A673 (cell line): Measurements from ENCODE around the gene CCHCR1. TPM values are rescaled to one million over a fixed set of nuclear protein-coding genes. Genes with fewer than 3 reads are reported as not detected.
A peak's percentile ranks its signal among the peaks of the same experiment; 100 is the strongest.
"Not testable (repeated sequence)": the region's sequence is repeated elsewhere in the genome, so short reads cannot be mapped to it uniquely, and the experiment has no call there.

ENCODE experiments used
- BruUV-seq: library from RNA; stranded (reverse); fragments of 400-500 nt; replicated peaks from 2 replicates; lab custom pipeline; 2021; lab: Mats Ljungman, UMichigan
- CTCF ChIA-PET: fragments of 300-600 bp; sonication (Branson Sonifier 250); formaldehyde crosslinking; loops from one replicate; lab custom pipeline; 2022; ENCODE audit warnings: antibody characterized with exemption; lab: Charles Lee
- POLR2A ChIA-PET: fragments of 300-600 bp; sonication (Branson Sonifier 250); formaldehyde crosslinking; loops from one replicate; lab custom pipeline; 2022; ENCODE audit warnings: antibody characterized with exemption; ENCODE audit not compliant: low non-redundant PET; lab: Charles Lee
- DNase-seq: peaks from one replicate; pipeline ENCODE4 v3.0.0-alpha.2; 2015; ENCODE audit warnings: low spot score
- H3K27ac ChIP-seq: fragments of 200-600 bp; sonication (generic); 2 replicates; pipeline ENCODE4 v1.5.1; 2016; ENCODE audit warnings: mixed run types, low read depth, mild to moderate bottlenecking, mixed read lengths, antibody characterized with exemption, low read length; ENCODE audit not compliant: poor library complexity, severe bottlenecking
- H3K27me3 ChIP-seq: fragments of 200-600 bp; sonication (generic); replicated peaks from 2 replicates; pipeline ENCODE4 v1.6.1; 2017; ENCODE audit warnings: mixed run types, low read depth, mild to moderate bottlenecking, mixed read lengths, antibody characterized with exemption, low read length; ENCODE audit not compliant: insufficient read depth, poor library complexity
- H3K36me3 ChIP-seq: fragments of 200-600 bp; sonication (generic); 2 replicates; pipeline ENCODE4 v1.6.1; 2016; ENCODE audit warnings: mixed run types, mild to moderate bottlenecking, mixed read lengths, antibody characterized with exemption, low read length; ENCODE audit not compliant: insufficient read depth, poor library complexity, severe bottlenecking
- H3K4me1 ChIP-seq: fragments of 200-600 bp; sonication (generic); 2 replicates; pipeline ENCODE4 v1.6.1; 2017; ENCODE audit warnings: mixed run types, mild to moderate bottlenecking, mixed read lengths, antibody characterized with exemption, low read length; ENCODE audit not compliant: insufficient read depth, poor library complexity, severe bottlenecking
- H3K4me3 ChIP-seq: fragments of 200-600 bp; sonication (generic); 2 replicates; pipeline ENCODE4 v1.5.1; 2016; ENCODE audit warnings: low read depth, mixed run types, mild to moderate bottlenecking, mixed read lengths, low read length; ENCODE audit not compliant: poor library complexity, severe bottlenecking
- H3K9me3 ChIP-seq: fragments of 200-600 bp; sonication (generic); 2 replicates; pipeline ENCODE4 v1.6.1; 2016; ENCODE audit warnings: mixed run types, low read depth, mild to moderate bottlenecking, mixed read lengths, antibody characterized with exemption, low read length; ENCODE audit not compliant: poor library complexity, severe bottlenecking
- EZH2 ChIP-seq: fragments of 200-600 bp; sonication (generic); IDR thresholded peaks from 2 replicates; pipeline ENCODE4 v1.6.1; 2017; ENCODE audit warnings: borderline replicate concordance, low read depth, mild to moderate bottlenecking, mixed read lengths, antibody characterized with exemption, low read length; ENCODE audit not compliant: poor library complexity, severe bottlenecking
- intact Hi-C: fragments of 100-400 bp; cut with micrococcal nuclease; formaldehyde crosslinking; loops from one replicate; pipeline ENCODE4 v1.10.0; 2022; ENCODE audit not compliant: unreplicated experiment
- total RNA-seq: library from RNA; stranded (reverse); gene quantifications from 2 replicates; pipeline ENCODE4 v1.2.3, GENCODE V29; 2021
- TF ChIP-seq, protein P1 (sequence below): fragments of 300-800, 200-600 bp; sonication (generic); conservative IDR thresholded peaks from 2 replicates; pipeline ENCODE4 v1.5.1; 2017; ENCODE audit warnings: low read depth, mild to moderate bottlenecking, antibody characterized with exemption, low read length, moderate library complexity, mixed read lengths

Gene CCHCR1
- total RNA-seq, 1 experiment from 2014 or later: 51.7 TPM

DNA sequence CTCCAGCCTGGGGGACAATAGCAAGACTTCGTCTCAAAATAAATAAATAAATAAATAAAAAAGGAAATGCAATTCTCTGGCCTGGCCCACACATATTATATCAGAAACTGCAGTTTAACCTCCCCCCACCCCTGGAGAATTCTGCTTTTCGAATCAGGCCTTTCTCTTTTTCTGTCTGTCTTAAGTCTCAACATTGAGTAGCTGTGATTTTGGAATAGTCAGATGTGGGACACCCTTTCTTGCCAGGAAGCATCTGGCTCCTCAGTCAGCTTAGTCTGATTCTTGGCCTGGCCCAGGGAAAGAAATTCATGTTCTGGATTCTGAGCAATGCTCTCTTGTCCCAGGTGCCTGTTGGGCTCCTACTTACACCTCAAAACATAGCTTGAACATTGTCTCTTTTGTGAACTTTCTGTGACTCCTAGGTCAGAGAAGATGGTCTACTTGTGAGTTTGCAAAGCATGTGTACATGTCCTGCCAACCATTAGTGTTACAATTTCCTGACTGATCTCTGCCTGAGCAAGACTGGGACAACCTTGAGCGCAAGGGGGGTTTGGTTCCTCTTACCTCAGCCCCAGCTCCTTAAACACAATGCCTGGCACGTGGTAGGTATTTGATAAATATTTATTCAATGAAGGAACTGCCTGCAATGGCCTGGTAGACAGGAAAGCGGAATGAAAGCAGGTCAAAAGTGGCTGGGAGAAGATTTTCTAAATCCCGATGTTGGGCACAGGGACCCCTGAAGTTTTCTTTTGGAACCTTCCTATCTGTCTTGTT lies 36.6 kb upstream of the CCHCR1 start:
- Histone ChIP-seq H3K27ac (no peak overlapping the region), H3K27me3 (no peaks in the 10 kb centered on the region), H3K36me3 (no peaks in the 10 kb centered on the region), H3K4me1 (no peaks in the 10 kb centered on the region), H3K4me3 (no peak overlapping the region), H3K9me3 (no peaks in the 10 kb centered on the region)
- TF ChIP-seq, protein P1, sequence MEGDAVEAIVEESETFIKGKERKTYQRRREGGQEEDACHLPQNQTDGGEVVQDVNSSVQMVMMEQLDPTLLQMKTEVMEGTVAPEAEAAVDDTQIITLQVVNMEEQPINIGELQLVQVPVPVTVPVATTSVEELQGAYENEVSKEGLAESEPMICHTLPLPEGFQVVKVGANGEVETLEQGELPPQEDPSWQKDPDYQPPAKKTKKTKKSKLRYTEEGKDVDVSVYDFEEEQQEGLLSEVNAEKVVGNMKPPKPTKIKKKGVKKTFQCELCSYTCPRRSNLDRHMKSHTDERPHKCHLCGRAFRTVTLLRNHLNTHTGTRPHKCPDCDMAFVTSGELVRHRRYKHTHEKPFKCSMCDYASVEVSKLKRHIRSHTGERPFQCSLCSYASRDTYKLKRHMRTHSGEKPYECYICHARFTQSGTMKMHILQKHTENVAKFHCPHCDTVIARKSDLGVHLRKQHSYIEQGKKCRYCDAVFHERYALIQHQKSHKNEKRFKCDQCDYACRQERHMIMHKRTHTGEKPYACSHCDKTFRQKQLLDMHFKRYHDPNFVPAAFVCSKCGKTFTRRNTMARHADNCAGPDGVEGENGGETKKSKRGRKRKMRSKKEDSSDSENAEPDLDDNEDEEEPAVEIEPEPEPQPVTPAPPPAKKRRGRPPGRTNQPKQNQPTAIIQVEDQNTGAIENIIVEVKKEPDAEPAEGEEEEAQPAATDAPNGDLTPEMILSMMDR: no peak
- no peak for TF ChIP-seq EZH2
- BruUV-seq: no TSS peak
- ChIA-PET CTCF (no interaction called here), POLR2A (interaction anchor here (0.6 kb wide), 2 partner anchors 36 to 353 kb away, joined by 4 to 11 read pairs; partner anchors contain the start of gene NFKBIL1)
- intact Hi-C loops: no loop called here
- no peak for DNase-seq

DNA sequence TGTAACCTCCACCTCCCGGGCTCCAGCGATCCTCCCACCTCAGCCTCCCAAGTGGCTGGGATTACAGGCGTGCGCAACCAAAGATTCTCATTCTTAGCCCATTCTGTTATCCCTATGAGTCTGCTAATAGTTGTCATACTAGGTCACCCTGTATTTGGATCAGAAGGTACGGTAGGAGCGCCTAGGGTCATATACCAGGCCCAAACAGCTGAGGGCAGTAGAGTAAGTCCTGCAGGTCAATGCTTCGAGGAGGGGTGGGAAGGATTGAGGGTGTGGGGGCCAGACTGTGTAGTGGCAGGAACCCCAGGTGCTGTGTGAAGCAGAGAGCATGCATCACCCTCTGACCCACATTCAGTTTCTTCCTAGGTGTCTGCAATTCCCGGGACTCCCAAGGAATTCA lies 35.6 kb upstream of the CCHCR1 start:
- no TSS peak for BruUV-seq
- no peaks in the 10 kb centered on the region for H3K9me3 ChIP-seq
- no peak for TF ChIP-seq EZH2
- TF ChIP-seq, protein P1: no peak
- CTCF ChIA-PET: interaction anchor here (0.7 to 2.3 kb wide), 4 partner anchors 55 to 488 kb away, joined by 3 to 21 read pairs (median 4); partner anchors contain the start of gene PSORS1C2
- no peak overlapping the region for H3K4me3 ChIP-seq
- no peak overlapping the region for H3K27ac ChIP-seq
- H3K4me1 ChIP-seq: no peaks in the 10 kb centered on the region
- POLR2A ChIA-PET: no interaction called here
- no peaks in the 10 kb centered on the region for H3K36me3 ChIP-seq
- H3K27me3 ChIP-seq: no peaks in the 10 kb centered on the region
- intact Hi-C loops: no loop called here
- DNase-seq: no peak

DNA sequence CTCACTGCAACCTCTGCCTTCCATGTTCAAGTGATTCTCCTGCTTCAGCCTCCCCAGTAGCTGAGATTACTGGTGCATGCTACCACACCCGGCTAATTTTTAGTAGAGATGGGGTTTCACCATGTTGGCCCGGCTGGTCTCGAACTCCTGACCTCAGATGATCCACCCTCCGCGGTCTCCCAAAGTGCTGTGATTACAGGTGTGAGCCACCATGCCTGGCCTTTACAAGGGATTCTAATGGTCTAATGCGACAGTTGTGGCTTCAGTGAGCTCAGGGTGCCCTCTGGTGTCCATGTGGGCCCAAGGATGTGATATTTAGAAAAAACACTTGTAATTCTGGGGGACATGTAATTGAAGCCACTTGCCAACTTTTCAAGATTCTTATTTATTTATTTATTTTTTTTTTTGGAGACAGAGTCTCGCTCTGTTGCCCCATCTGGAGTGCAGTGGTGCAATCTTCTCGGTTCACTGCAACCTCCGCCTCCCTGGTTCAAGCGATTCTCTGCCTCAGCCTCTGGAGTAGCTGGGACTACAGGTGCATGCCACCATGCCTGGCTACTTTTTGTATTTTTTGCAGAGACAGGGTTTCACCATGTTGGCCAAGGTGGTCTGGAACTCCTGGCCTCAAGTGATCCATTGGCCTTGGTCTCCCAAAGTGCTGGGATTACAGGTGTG lies 35.0 kb upstream of the CCHCR1 start:
- DNase-seq: peak; percentile 81
- intact Hi-C loops: loop anchor here (1.0 kb wide), 1 partner anchor 55 kb away; no protein-coding TSS in a partner anchor

More for the DNA sequence above, 35.0 kb upstream of the CCHCR1 start:
- H3K27me3 ChIP-seq, POLR2A ChIA-PET, H3K4me3 ChIP-seq, H3K9me3 ChIP-seq, H3K36me3 ChIP-seq, BruUV-seq, H3K27ac ChIP-seq, H3K4me1 ChIP-seq: not testable (repeated sequence)
- CTCF ChIA-PET: interaction anchor here (0.6 to 2.3 kb wide), 9 partner anchors 26 to 1778 kb away, joined by 3 to 21 read pairs (median 3); partner anchors contain the start of gene PSORS1C2
- TF ChIP-seq, protein P1: peak; percentile 67
